ENCODE measurements around the gene NECAB3.

GRCh38 chr20:33689493-33689892 lies 15.3 kb upstream of the NECAB3 start:
- TF ChIP-seq CTCF (IDR thresholded peaks at IDR 0.05; ENCODE audit: insufficient read depth, low read length) (no peak), GABPA (IDR thresholded peaks at IDR 0.05; ENCODE audit: low read depth) (no peak), POLR2AphosphoS5 (IDR thresholded peaks at IDR 0.05; ENCODE audit: low read depth) (no peak)

Data from HL-60 (cell line).